ENCODE data around the gene TRPV5. TPM values are rescaled to one million over a fixed set of nuclear protein-coding genes. Genes with fewer than 3 reads are reported as not detected.

The TRPV5 gene
- total RNA-seq, 3 donors from 2014 or later (not counting 1 experiment from before 2014, with no cell fraction given), result not detected

- peaks cover 0 to 7% of the 10 kb centered on the region in 2 donors for H3K27me3 Mint-ChIP-seq (ENCODE audit: low read depth in 2 of 2)
- no peaks in the 10 kb centered on the region for H3K36me3 Mint-ChIP-seq
- H3K9me3 Mint-ChIP-seq, result no peaks in the 10 kb centered on the region
- ATAC-seq (no peak), DNase-seq (no peak)
- no peaks in the 10 kb centered on the region for H3K36me3 ChIP-seq (ENCODE audit: control insufficient read depth, insufficient read depth, low read length)
- H3K27me3 ChIP-seq (ENCODE audit: control insufficient read depth, insufficient read depth, low read length), result no peaks in the 10 kb centered on the region
- no peaks in the 10 kb centered on the region for H3K9me3 ChIP-seq (ENCODE audit: control insufficient read depth, insufficient read depth, low read length)
- H3K4me3 ChIP-seq (ENCODE audit: low read length), result no peak overlapping the region
- H3K27ac Mint-ChIP-seq, result no peak overlapping the region
- no peaks in the 10 kb centered on the region for H3K4me1 Mint-ChIP-seq
- no peak overlapping the region for H3K4me3 Mint-ChIP-seq
- no peak overlapping the region for H3K27ac ChIP-seq (ENCODE audit: low read length)
- 82% methylated on average over 7 of the region's 7 CpGs for WGBS (ENCODE audit: insufficient coverage)
- TF ChIP-seq, protein P1, sequence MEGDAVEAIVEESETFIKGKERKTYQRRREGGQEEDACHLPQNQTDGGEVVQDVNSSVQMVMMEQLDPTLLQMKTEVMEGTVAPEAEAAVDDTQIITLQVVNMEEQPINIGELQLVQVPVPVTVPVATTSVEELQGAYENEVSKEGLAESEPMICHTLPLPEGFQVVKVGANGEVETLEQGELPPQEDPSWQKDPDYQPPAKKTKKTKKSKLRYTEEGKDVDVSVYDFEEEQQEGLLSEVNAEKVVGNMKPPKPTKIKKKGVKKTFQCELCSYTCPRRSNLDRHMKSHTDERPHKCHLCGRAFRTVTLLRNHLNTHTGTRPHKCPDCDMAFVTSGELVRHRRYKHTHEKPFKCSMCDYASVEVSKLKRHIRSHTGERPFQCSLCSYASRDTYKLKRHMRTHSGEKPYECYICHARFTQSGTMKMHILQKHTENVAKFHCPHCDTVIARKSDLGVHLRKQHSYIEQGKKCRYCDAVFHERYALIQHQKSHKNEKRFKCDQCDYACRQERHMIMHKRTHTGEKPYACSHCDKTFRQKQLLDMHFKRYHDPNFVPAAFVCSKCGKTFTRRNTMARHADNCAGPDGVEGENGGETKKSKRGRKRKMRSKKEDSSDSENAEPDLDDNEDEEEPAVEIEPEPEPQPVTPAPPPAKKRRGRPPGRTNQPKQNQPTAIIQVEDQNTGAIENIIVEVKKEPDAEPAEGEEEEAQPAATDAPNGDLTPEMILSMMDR (IDR thresholded peaks at IDR 0.05), result no peak
- intact Hi-C loops (cut with micrococcal nuclease), result no loop called here
- no peaks in the 10 kb centered on the region for H3K4me1 ChIP-seq (ENCODE audit: control insufficient read depth, insufficient read depth, low read length)
These were observed 46.7 kb downstream of the TRPV5 start for GRCh38 chr7:142886866-142887265.

DNA sequence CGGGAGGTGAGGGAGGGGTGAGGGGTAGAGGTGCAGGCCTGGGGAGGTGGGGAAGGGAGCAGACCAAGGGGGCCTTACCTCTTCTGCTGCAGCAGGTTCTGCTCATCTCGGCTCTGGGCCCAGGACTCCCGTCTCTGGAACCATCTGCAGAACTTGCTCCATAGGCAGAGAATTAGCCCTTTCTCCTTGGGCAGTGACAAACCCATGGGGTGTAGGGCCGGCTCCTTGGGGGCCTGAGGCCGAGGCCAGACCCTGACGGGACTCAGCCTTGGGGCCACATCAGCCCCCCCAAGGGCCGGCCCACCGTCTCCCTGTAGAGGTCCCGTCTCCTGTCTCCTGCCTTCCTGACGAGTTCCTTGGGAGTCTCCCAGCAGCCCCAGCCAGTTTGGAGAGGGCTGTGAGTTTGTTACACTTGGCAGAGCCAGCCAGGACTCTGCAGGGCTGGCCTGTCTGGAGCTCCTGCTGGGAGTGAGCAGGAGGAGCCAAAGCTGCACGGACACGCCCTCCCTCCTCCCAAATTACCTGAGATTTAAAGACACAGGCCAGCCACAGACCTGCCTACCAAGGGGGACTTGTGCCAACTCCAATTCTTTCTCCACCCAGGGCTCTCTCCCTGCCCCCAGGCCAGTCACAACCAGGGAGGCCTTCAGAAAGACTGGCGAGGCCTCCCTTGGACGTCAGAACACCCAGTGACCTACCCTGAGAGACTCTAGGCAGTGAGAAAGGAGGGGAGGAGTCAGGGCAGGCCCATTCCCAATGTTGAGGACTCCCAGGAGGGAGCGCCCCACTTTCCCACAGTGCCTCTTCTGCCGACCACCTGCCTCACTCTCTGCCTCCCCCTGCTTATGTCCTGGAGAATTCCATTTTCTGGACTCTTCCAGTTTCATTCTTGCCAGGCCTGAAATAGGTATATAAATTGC lies 48.0 kb downstream of the TRPV5 start, which contains the start of gene TRPV6:
Gene TRPV6 (minus strand): TSS at position 435 of the 920 bp plus-strand sequence.
- Histone ChIP-seq H3K27ac (ENCODE audit: low read length) (no peak within 1 kb of the TSS), H3K27me3 (ENCODE audit: control insufficient read depth, insufficient read depth, low read length) (no peaks in the 10 kb centered on the region), H3K36me3 (ENCODE audit: control insufficient read depth, insufficient read depth, low read length) (no peaks in the 10 kb centered on the region), H3K4me3 (ENCODE audit: low read length) (no peak within 1 kb of the TSS), H3K9me3 (ENCODE audit: control insufficient read depth, insufficient read depth, low read length) (no peaks in the 10 kb centered on the region), H3K4me1 (ENCODE audit: control insufficient read depth, insufficient read depth, low read length) (no peaks in the 10 kb centered on the region)
- no peak within 1 kb of the TSS for H3K4me3 Mint-ChIP-seq
- 91% methylated on average over 16 of the region's 16 CpGs for WGBS (ENCODE audit: insufficient coverage)
- no peaks in the 10 kb centered on the region for H3K4me1 Mint-ChIP-seq
- DNase-seq (peak in 1 of 2 donors; percentile 4), ATAC-seq (no peak)
- peaks cover 5 to 7% of the 10 kb centered on the region in 2 donors for H3K27me3 Mint-ChIP-seq (ENCODE audit: low read depth in 2 of 2)
- intact Hi-C loops (cut with micrococcal nuclease), result no loop called here
- no peak within 1 kb of the TSS for H3K27ac Mint-ChIP-seq
- H3K36me3 Mint-ChIP-seq, result no peaks in the 10 kb centered on the region
- TF ChIP-seq, protein P1 (IDR thresholded peaks at IDR 0.05), result no peak
- H3K9me3 Mint-ChIP-seq, result no peaks in the 10 kb centered on the region

- Histone ChIP-seq H3K9me3 (ENCODE audit: control insufficient read depth, insufficient read depth, low read length) (no peaks in the 10 kb centered on the region), H3K27ac (ENCODE audit: low read length) (no peak overlapping the region), H3K27me3 (ENCODE audit: control insufficient read depth, insufficient read depth, low read length) (no peaks in the 10 kb centered on the region), H3K4me3 (ENCODE audit: low read length) (no peak overlapping the region), H3K4me1 (ENCODE audit: control insufficient read depth, insufficient read depth, low read length) (no peaks in the 10 kb centered on the region), H3K36me3 (ENCODE audit: control insufficient read depth, insufficient read depth, low read length) (no peaks in the 10 kb centered on the region)
- no peak overlapping the region for H3K27ac Mint-ChIP-seq
- 71% methylated on average over 4 of the region's 4 CpGs for WGBS (ENCODE audit: insufficient coverage)
- intact Hi-C loops (cut with micrococcal nuclease), result no loop called here
- no peaks in the 10 kb centered on the region for H3K36me3 Mint-ChIP-seq
- H3K27me3 Mint-ChIP-seq (ENCODE audit: low read depth in 2 of 2), result peaks cover 15 to 20% of the 10 kb centered on the region in 2 donors
- no peak overlapping the region for H3K4me3 Mint-ChIP-seq
- DNase-seq (no peak), ATAC-seq (no peak)
- H3K9me3 Mint-ChIP-seq, result no peaks in the 10 kb centered on the region
- TF ChIP-seq, protein P1 (IDR thresholded peaks at IDR 0.05), result no peak
- H3K4me1 Mint-ChIP-seq, result no peaks in the 10 kb centered on the region
These were observed 49.3 kb downstream of the TRPV5 start for GRCh38 chr7:142884286-142884640.

Data from natural killer cell (primary cell).